ENCODE measurements around the gene PLAC9. TPM values are rescaled to one million over a fixed set of nuclear protein-coding genes. Genes with fewer than 3 reads are reported as not detected.

The PLAC9 gene
- total and polyA plus RNA-seq, 12 donors = 1.8 to 67.6 (median 24.0) TPM

- TF ChIP-seq POLR2A (IDR thresholded peaks at IDR 0.05) = no peak
- TF ChIP-seq, protein P1, sequence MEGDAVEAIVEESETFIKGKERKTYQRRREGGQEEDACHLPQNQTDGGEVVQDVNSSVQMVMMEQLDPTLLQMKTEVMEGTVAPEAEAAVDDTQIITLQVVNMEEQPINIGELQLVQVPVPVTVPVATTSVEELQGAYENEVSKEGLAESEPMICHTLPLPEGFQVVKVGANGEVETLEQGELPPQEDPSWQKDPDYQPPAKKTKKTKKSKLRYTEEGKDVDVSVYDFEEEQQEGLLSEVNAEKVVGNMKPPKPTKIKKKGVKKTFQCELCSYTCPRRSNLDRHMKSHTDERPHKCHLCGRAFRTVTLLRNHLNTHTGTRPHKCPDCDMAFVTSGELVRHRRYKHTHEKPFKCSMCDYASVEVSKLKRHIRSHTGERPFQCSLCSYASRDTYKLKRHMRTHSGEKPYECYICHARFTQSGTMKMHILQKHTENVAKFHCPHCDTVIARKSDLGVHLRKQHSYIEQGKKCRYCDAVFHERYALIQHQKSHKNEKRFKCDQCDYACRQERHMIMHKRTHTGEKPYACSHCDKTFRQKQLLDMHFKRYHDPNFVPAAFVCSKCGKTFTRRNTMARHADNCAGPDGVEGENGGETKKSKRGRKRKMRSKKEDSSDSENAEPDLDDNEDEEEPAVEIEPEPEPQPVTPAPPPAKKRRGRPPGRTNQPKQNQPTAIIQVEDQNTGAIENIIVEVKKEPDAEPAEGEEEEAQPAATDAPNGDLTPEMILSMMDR (IDR thresholded peaks at IDR 0.05) = no peak
- Histone ChIP-seq H3K4me3 (no peak overlapping the region), H3K9me3 (replicated peaks in 1 of 3) (no peaks in the 10 kb centered on the region), H3K27ac (peak overlapping the region in 2 of 5 donors; percentile 21 to 77), H3K36me3 (replicated peaks in 1 of 2) (peaks cover 0 to 47% of the 10 kb centered on the region in 2 donors), H3K4me1 (replicated peaks in 1 of 2) (peaks cover 4 to 17% of the 10 kb centered on the region in 2 donors), H3K27me3 (no peaks in the 10 kb centered on the region)
- intact Hi-C loops (cut with DNase I) = loop anchor here (5.0 kb wide), 2 partner anchors 47 to 52 kb away; partner anchors contain the start of gene ANXA11 (in 1 of the 2)
- no peak for DNase-seq
- 88 to 91% (median 90%) methylated on average over 7 to 8 of the region's 8 CpGs for WGBS, 4 donors
These were observed 23.2 kb downstream of the PLAC9 start for GRCh38 chr10:80155696-80156215.

- H3K27ac ChIP-seq = peak overlapping the region in 1 of 5 donors; percentile 77
These were observed 23.7 kb downstream of the PLAC9 start for GRCh38 chr10:80156216-80156615.

DNA sequence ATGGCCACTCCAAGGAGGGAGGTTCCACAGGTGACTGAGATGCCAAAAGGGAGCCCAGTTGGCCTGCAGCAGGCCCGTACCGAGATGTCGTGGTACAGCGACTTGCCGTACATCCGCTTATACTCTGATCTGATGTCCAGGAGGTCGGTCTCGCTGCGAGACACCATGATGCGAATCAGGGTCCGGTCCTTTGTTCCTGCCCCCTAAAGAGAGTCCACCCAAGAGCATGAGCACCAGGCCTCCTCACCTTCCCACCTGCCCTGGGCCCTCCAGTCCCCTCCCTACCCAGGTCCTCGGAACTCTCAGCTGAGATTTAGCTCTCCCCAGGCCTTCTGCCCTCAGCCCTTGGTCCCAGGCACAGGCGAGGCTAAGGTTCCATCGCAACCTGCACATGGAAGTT, 25.0 kb downstream of the PLAC9 start:
- peaks cover 0 to 54% of the 10 kb centered on the region in 2 donors for H3K36me3 ChIP-seq (replicated peaks in 1 of 2)
- 94 to 99% (median 98%) methylated on average over 12 to 14 of the region's 14 CpGs for WGBS, 4 donors
- no peak for DNase-seq
- no peaks in the 10 kb centered on the region for H3K27me3 ChIP-seq
- intact Hi-C loops (cut with DNase I) = loop anchor here (5.0 kb wide), 2 partner anchors 45 to 50 kb away; partner anchors contain the start of gene ANXA11 (in 1 of the 2)
- TF ChIP-seq POLR2A (IDR thresholded peaks at IDR 0.05) = no peak
- TF ChIP-seq, protein P1 (IDR thresholded peaks at IDR 0.05) = no peak
- H3K4me3 ChIP-seq = no peak overlapping the region
- peaks cover 4 to 17% of the 10 kb centered on the region in 2 donors for H3K4me1 ChIP-seq (replicated peaks in 1 of 2)
- H3K27ac ChIP-seq = peak overlapping the region in 2 of 5 donors; percentile 76 to 89
- no peaks in the 10 kb centered on the region for H3K9me3 ChIP-seq (replicated peaks in 1 of 3)

More at GRCh38 chr10:80156216-80156615, 23.7 kb downstream of the PLAC9 start:
- no peaks in the 10 kb centered on the region for H3K27me3 ChIP-seq
- H3K4me3 ChIP-seq = no peak overlapping the region
- TF ChIP-seq POLR2A (IDR thresholded peaks at IDR 0.05) = no peak
- TF ChIP-seq, protein P1 (IDR thresholded peaks at IDR 0.05) = no peak
- no peak for DNase-seq
- WGBS, 4 donors = 91 to 96% (median 93%) methylated on average over 5 of the region's 5 CpGs
- intact Hi-C loops (cut with DNase I) = loop anchor here (5.0 kb wide), 2 partner anchors 46 to 51 kb away; partner anchors contain the start of gene ANXA11 (in 1 of the 2)
- peaks cover 0 to 47% of the 10 kb centered on the region in 2 donors for H3K36me3 ChIP-seq (replicated peaks in 1 of 2)
- no peaks in the 10 kb centered on the region for H3K9me3 ChIP-seq (replicated peaks in 1 of 3)
- peaks cover 4 to 17% of the 10 kb centered on the region in 2 donors for H3K4me1 ChIP-seq (replicated peaks in 1 of 2)

- TF ChIP-seq, protein P1 (IDR thresholded peaks at IDR 0.05) = no peak
- TF ChIP-seq POLR2A (IDR thresholded peaks at IDR 0.05) = no peak
- WGBS, 4 donors = 71 to 84% (median 79%) methylated on average over 5 of the region's 5 CpGs
- no peak for DNase-seq
- H3K27ac ChIP-seq = peak overlapping the region in 3 of 5 donors; percentile 35 to 89 (median 76)
- H3K27me3 ChIP-seq = no peaks in the 10 kb centered on the region
- intact Hi-C loops (cut with DNase I) = loop anchor here (5.0 kb wide), 2 partner anchors 44 to 49 kb away; partner anchors contain the start of gene ANXA11 (in 1 of the 2)
- no peak overlapping the region for H3K4me3 ChIP-seq
- no peaks in the 10 kb centered on the region for H3K9me3 ChIP-seq (replicated peaks in 1 of 3)
- H3K36me3 ChIP-seq (replicated peaks in 1 of 2) = peaks cover 0 to 54% of the 10 kb centered on the region in 2 donors
- peaks cover 4 to 17% of the 10 kb centered on the region in 2 donors for H3K4me1 ChIP-seq (replicated peaks in 1 of 2)
These were observed 25.6 kb downstream of the PLAC9 start for GRCh38 chr10:80158126-80158525.
